Spleen (tissue), 11 donors: ENCODE measurements around the gene FAN1. TPM values are rescaled to one million over a fixed set of nuclear protein-coding genes. Genes with fewer than 3 reads are reported as not detected.

Experiments
- DNase-seq: peaks from one replicate; pipeline ENCODE4 v3.0.0-alpha.2; 2020
- H3K27ac ChIP-seq, 8 donors: fragments of 200-600 bp; sonication (generic) in 7 of 8; 1 replicate in 4 of 8; 2 replicates in 4 of 8; pipeline versions ENCODE4 v1.5.0 to v1.8.0; 2016 to 2021; ENCODE audit warnings: inconsistent platforms in 4 of 8, mild to moderate bottlenecking in 4 of 8, moderate library complexity in 1 of 8
- H3K27me3 ChIP-seq, 7 donors: fragments of 200-600 bp; sonication (generic) in 6 of 7; replicated peaks in 1 of 7; 1 replicate in 4 of 7; 2 replicates in 3 of 7; pipeline versions ENCODE4 v1.5.0 to v1.8.0; 2016 to 2021; ENCODE audit warnings: inconsistent platforms in 3 of 7, mild to moderate bottlenecking in 1 of 7
- H3K36me3 ChIP-seq, 6 donors: fragments of 200-600 bp; sonication (generic) in 5 of 6; 1 replicate in 4 of 6; 2 replicates in 2 of 6; pipeline versions ENCODE4 v1.5.0 to v1.8.0; 2016 to 2021; ENCODE audit warnings: inconsistent platforms in 2 of 6
- H3K4me1 ChIP-seq, 6 donors: fragments of 200-600 bp; sonication (generic) in 5 of 6; 1 replicate in 3 of 6; 2 replicates in 3 of 6; pipeline versions ENCODE4 v1.5.0 to v1.8.0; 2016 to 2021; ENCODE audit warnings: inconsistent platforms in 3 of 6
- H3K4me3 ChIP-seq, 8 donors: fragments of 200-600 bp; sonication (generic) in 7 of 8; 1 replicate in 4 of 8; 2 replicates in 4 of 8; pipeline versions ENCODE4 v1.5.0 to v1.8.0; 2016 to 2021; ENCODE audit warnings: inconsistent platforms in 4 of 8, mild to moderate bottlenecking in 4 of 8, moderate library complexity in 2 of 8
- H3K9me3 ChIP-seq, 8 donors: fragments of 200-600 bp; sonication (generic) in 7 of 8; 1 replicate in 4 of 8; 2 replicates in 4 of 8; pipeline versions ENCODE4 v1.5.0 to v1.8.0; 2016 to 2021; ENCODE audit warnings: inconsistent platforms in 4 of 8
- CTCF ChIP-seq, 11 experiments: fragments of 200-600 bp in 7 of 11; fragments of 450-650 bp in 4 of 11; sonication (generic) in 4 of 11; IDR thresholded peaks in 8 of 11; conservative IDR thresholded peaks in 3 of 11; 1 replicate in 7 of 11; 2 replicates in 4 of 11; pipeline versions ENCODE4 v1.4.0 to v1.8.0; 2016 to 2021; ENCODE audit warnings: antibody characterized with exemption in 11 of 11, inconsistent platforms in 4 of 11, mild to moderate bottlenecking in 1 of 11
- POLR2A ChIP-seq, 3 donors: fragments of 450-650 bp; IDR thresholded peaks; one replicate each; pipeline ENCODE4 v1.5.1; 2017; ENCODE audit warnings: antibody characterized with exemption in 3 of 3, mild to moderate bottlenecking in 1 of 3
- POLR2AphosphoS5 ChIP-seq, 3 donors: sonication (generic); formaldehyde crosslinking; IDR thresholded peaks; one replicate each; pipeline ENCODE4 v1.5.1; 2017; ENCODE audit warnings: antibody characterized with exemption in 3 of 3
- WGBS, 5 donors: extraction: QIAGEN DNeasy Blood & Tissue Kit in 3 of 5; methylation state at CpG; one replicate each; pipeline versions ENCODE4 v1.1.5 to v1.1.7; 2013 to 2018; 5-methylcytosine and 5-hydroxymethylcytosine counted together
- intact Hi-C: fragments of 100-400 bp; cut with DNase I; formaldehyde crosslinking; loops from one replicate; pipeline ENCODE4 v1.15.0; 2023; ENCODE audit warnings: low total_unique reads
- polyA plus RNA-seq, 3 donors: library from polyadenylated mRNA; stranded (reverse); fragments of 200-250 nt; gene quantifications; one replicate each; pipeline ENCODE4 v1.2.1, GENCODE V29; 2013
- small RNA-seq, 4 donors: library from RNA; depleted of rRNA; stranded (forward); fragments of <200 nt; gene quantifications; one replicate each; pipeline ENCODE3, GENCODE V24; 2016
- total RNA-seq, 7 donors: library from RNA; depleted of rRNA in 3 of 7; stranded (reverse); fragments of >200 nt in 3 of 7; fragmentation: NEBNext Ultra II Directional in 4 of 7; extraction: Animal tissue kit (Norgen Biotek cat#: 25700) in 4 of 7; gene quantifications; one replicate each; pipeline versions ENCODE4 v1.1.0 to v1.2.1, GENCODE V29; 2016 to 2021
- donor health status: healthy with polysubstance abuse.
- donor health status: DM: no; HTN: no; CAD: no; lungs with moderate emphysema.
- donor health status: DM: no; HTN: no; CAD: no.
- donor health status: Bipolar disorder and iron deficiency.
- donor health status: healthy.
- donor health status: DM: no; HTN: no; CAD: no.
- donor health status: DM: yes; HTN: yes; CAD: no.

FAN1 gene
- total and polyA plus RNA-seq, 10 donors = 6.5 to 22.1 (median 12.6) TPM

- TF ChIP-seq POLR2A (IDR thresholded peaks at IDR 0.05) = peak; percentile 41 to 56 (median 50)
- TF ChIP-seq POLR2AphosphoS5 (IDR thresholded peaks at IDR 0.05) = peak; percentile 93 to 95 (median 93)
- TF ChIP-seq CTCF (IDR thresholded peaks at IDR 0.05 in 8 of 11, conservative IDR thresholded peaks at IDR 0.05 in 3 of 11) = no peak
- 0 to 1% (median 0%) methylated on average over 42 to 114 of the region's 114 CpGs for WGBS, 5 donors
- Histone ChIP-seq H3K4me3 (peak within 1 kb of the TSS; percentile 40 to 93 (median 83)), H3K36me3 (peaks cover 0 to 22% (median 5%) of the 10 kb centered on the region in 6 donors), H3K27me3 (no peaks in the 10 kb centered on the region), H3K27ac (peak within 1 kb of the TSS; percentile 74 to 99 (median 98)), H3K4me1 (peaks cover 3 to 52% (median 47%) of the 10 kb centered on the region in 6 donors), H3K9me3 (no peaks in the 10 kb centered on the region)
- intact Hi-C loops = no loop called here
- peak; percentile 97 for DNase-seq
Observed at GRCh38 chr15:30991255-30992235, 87.8 kb downstream of the FAN1 start, which contains the start of gene MTMR10. Gene MTMR10, minus strand, starts transcription at chr15:30991628. Its CDS starts 122 bp downstream, at chr15:30991506.

- no peaks in the 10 kb centered on the region for H3K9me3 ChIP-seq
- DNase-seq = no peak
- H3K27ac ChIP-seq = peak overlapping the region in 7 of 8 donors; percentile 93 to 99 (median 98)
- TF ChIP-seq POLR2AphosphoS5 (IDR thresholded peaks at IDR 0.05) (no peak), CTCF (IDR thresholded peaks at IDR 0.05 in 8 of 11, conservative IDR thresholded peaks at IDR 0.05 in 3 of 11) (no peak), POLR2A (IDR thresholded peaks at IDR 0.05) (no peak)
- 80 to 85% (median 83%) methylated on average over 7 of the region's 7 CpGs for WGBS, 5 donors
- peaks cover 0 to 14% (median under 1%) of the 10 kb centered on the region in 6 donors for H3K36me3 ChIP-seq
- peaks cover 3 to 44% (median 39%) of the 10 kb centered on the region in 6 donors for H3K4me1 ChIP-seq
- peak overlapping the region; percentile 40 to 93 (median 83) for H3K4me3 ChIP-seq
- no peaks in the 10 kb centered on the region for H3K27me3 ChIP-seq
- intact Hi-C loops = no loop called here
Observed at GRCh38 chr15:30992249-30992864, 88.6 kb downstream of the FAN1 start.

Small RNAs within 50 kb of the gene (small RNA-seq; reads per million reads assigned to genes)
- gene RNU6-466P = 0 reads per million in 4 donors

Other genes with a start within 250 kb of the FAN1 start
- 10 to 100 TPM; 29.2 to 67.9 (median 51.6) TPM for gene MTMR10, start 87.7 kb downstream of the FAN1 start, total RNA-seq
- 10 to 100 TPM in 2 of 3 donors, 1 to 10 TPM in 1; 8.2 to 14.5 (median 10.1) TPM for gene MTMR10, start 87.7 kb downstream of the FAN1 start, polyA plus RNA-seq
- not detected for gene TRPM1, start 197.8 kb downstream of the FAN1 start, total RNA-seq
- under 1 TPM in 2 of 3 donors, not detected in 1; 0.06 to 0.42 TPM for gene TRPM1, start 197.8 kb downstream of the FAN1 start, polyA plus RNA-seq